NCI-H2029 (cell line): ENCODE data around the gene WNT3A.

Source experiments
- DNase-seq: peaks from one replicate; lab custom pipeline; 2025; lab: John Stamatoyannopoulos, UW

Gene WNT3A

DNA sequence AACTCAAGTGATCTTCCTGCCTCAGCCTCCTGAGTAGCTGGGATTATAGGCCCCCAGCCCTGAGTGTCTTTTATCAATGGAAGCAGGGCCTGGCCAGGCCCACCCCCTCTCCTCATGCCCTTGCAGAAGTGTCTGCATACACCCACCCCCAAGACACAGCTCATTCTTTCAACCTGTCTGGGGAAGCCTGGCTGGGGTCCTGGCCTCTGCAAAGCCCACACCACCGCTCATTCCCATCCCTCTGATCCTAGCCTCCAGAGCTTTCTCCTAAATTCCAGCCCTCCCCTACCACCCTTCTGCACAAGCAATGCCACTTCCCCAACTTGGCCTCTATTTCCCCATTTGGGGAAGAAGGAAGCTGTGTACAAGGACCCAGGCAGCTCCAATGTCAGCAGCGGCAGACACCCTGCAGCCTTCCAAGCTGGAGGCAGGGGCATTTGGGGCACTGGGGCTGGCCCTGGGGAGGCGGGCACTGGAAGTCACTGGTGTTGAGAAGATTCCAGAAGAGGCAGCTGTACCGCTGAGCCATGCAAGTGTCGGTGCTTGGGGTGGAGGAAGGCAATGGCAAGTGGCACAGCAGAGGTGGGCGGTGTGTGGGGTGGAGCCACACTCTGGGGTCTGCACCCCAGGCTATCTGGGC is 42.0 kb downstream of the WNT3A start:
- no peak for DNase-seq

DNA sequence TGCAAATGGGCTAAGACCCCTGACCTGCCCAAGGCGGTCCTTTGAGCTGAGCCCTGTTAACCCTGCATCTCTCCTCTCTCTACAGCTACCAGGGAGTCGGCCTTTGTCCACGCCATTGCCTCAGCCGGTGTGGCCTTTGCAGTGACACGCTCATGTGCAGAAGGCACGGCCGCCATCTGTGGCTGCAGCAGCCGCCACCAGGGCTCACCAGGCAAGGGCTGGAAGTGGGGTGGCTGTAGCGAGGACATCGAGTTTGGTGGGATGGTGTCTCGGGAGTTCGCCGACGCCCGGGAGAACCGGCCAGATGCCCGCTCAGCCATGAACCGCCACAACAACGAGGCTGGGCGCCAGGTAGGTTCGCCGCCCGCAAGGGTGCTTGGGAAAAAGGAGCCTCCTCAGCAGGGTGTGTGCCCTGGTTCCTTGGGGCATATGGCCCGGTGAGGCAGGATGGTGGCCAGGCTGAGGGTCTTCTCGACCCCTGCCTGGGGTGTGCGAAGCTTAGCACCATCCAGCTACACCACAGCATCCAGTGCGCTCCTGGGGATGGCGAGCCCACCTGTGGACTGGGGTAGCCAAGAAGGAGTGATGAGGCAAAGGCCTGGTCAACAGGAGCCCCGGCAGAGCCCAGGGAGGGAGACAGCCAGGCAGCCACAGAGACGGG is 43.9 kb downstream of the WNT3A start:
- DNase-seq = no peak

DNA sequence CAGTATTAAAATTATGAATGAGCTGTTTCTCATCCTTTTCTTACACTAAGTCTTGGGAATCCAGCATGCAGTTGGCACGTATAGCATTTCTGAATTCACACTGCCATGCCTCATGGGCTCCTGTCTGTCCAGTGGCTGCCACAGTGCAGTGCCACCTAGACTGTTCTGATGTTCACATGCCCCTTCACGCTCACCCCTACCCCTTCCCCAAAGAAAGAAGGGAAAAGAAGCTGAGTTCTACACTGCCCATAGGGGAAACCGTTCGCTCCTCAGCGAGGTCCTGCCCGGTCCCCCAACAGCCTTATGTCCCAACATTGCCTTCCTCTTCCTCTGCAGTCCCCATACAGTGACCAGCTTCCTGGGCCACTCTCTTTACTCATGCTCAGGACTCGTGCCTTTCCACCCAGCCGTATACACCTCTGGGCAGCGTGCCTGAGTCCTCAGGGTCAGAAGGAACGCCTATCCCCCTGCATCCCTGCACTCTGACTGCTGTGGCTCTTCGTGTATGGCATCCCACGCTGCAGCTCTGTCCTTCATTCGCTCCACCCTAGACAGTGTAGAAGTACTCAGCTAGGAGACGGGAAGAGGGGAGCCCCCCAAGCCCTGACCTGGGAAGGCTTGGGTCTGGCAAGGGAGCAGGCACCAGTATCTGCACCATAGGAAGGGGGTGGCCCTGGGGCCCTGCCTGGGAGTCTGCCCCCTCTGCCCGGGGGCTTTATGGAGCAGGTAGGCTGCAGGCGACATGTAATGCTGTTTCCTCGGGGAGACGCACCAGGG is 51.6 kb downstream of the WNT3A start:
- DNase-seq = no peak

GRCh38 chr1:228058949-228059633 is 52.3 kb downstream of the WNT3A start:
- no peak for DNase-seq

GRCh38 chr1:228059634-228060457 is 53.0 kb downstream of the WNT3A start:
- peak; percentile 85 for DNase-seq

- DNase-seq = no peak
These were observed 53.8 kb downstream of the WNT3A start for GRCh38 chr1:228060458-228061190.

- DNase-seq = no peak
These were observed 54.8 kb downstream of the WNT3A start for GRCh38 chr1:228061411-228062084.

DNA sequence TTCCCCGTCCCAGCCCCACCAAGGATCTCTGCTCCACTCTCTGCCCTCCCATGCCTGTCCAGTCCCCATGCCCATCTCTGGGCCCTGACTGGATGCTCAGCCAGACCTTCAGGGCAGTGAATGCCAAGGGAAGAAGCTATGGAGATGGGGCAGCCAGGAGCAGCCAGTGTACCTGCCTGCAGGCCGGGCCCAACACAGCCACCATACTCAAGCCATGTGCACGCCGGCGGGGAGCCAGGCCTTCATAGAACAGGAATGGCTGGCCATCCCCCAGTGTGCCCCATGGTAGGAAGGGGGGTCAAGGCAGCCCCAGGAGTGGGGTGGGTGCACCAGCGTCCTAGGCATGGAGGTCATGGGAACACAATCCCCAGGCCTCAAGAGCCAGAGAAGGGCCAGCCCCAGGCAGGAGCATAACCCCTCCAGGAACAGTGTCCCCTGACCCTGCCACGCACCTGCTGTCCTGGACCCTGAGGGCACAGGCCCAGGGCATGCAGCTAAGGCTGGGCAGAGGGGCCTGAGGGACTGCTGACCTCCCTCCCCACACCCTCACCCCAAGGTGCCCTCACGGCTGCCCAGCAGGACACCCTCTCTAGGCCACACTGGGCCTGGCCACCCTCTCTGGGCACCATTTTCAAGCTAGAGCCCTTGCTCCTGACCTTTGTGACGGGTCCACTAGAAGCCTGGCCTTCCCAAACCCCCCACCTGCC is 55.4 kb downstream of the WNT3A start:
- no peak for DNase-seq

DNA sequence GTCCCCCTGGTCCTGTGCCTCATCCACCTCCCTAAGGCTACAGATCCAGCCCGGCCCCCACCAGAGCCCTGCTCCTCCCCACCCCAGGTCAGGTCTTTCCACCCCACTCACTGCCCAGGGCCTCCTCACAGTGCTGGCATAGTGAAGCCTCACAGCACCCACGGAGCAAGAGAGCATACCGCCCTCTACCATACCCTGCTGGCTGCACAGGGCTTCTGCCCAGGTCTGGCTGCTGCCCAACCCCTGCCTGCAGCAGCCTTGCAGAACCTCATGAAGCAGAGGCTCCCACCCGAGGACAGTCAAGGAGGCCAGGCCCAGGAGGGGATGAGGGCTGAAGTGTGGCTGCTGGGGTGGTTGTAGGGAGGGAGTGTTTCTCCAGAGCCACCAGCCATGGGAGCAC is 56.0 kb downstream of the WNT3A start:
- no peak for DNase-seq

- no peak for DNase-seq
These were observed 56.7 kb downstream of the WNT3A start for GRCh38 chr1:228063251-228064191.

- DNase-seq = no peak
These were observed 57.5 kb downstream of the WNT3A start for GRCh38 chr1:228064296-228064695.

DNA sequence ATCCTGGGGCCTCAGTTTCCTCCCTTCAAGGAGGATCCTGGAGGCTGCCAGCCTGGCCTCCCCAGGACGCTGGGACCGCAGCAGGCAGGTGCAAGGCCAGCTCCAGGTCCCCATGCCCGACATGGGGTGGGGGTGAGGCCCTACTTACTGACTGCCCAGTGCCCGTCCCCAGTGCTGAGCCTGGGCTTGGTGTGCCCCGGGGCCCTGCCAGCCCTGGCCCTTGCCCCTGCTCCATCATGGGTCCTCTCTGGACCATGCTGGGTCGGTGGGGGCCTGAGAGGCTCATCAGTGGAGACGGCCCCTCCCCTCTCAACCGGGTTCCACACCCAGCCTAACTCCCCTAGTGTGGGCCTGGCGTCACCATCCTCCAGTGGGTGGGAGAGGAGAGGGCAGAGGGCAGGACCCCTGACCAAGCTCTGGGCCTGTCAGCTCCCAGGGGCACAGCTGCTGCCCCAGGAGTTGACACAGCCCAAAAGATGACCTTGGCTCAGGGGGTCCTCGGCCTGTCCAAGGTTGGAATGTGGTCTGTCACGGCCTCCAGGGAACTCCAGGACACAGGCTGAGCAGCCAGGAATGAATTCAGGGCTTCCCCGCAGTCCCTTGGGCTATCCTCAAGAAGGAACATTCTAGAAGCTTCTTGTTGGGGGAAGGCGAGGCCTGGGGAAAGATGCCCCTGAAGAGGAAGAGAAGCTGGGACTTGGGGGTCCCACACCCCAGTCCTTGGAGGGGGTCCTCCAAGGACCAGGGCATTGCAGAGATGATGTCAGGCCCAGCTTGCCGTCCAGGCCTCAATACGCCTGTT is 58.1 kb downstream of the WNT3A start:
- no peak for DNase-seq

GRCh38 chr1:228065543-228066347 is 58.9 kb downstream of the WNT3A start:
- DNase-seq = no peak

- no peak for DNase-seq
These were observed 59.6 kb downstream of the WNT3A start for GRCh38 chr1:228066416-228066815.

- DNase-seq = no peak
These were observed 60.3 kb downstream of the WNT3A start for GRCh38 chr1:228066891-228067654.

DNA sequence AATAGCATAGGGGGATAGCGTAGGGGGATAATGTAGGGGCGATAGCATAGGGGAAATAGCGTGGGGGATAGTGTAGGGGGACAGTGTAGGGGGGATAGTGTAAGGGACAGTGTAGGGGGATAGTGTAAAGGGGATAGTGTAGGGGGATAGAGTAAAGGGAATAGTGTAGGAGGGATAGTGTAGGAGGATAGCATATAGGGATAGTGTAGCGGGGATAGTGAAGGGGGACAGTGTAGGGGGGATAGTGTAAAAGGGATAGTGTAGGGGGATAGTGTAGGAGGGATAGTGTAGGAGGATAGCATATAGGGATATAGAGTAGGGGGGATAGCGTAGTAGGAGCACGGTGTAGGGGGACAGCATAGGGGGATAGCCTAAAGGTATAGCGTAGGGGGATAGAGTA is 61.6 kb downstream of the WNT3A start:
- DNase-seq = no peak
